ENCODE data around the gene ABL2.
"Not testable (repeated sequence)": the region's sequence is repeated elsewhere in the genome, so short reads cannot be mapped to it uniquely, and the experiment has no call there.

Gene ABL2

GRCh38 chr1:179145521-179145920 lies 84.0 kb downstream of the ABL2 start:
- no peak for FAIRE-seq
- DNase-seq (ENCODE audit: insufficient read length, low spot score), result no peak
- no peak for TF ChIP-seq POLR2A (IDR thresholded peaks at IDR 0.05; ENCODE audit: low read depth, low read length)

DNA sequence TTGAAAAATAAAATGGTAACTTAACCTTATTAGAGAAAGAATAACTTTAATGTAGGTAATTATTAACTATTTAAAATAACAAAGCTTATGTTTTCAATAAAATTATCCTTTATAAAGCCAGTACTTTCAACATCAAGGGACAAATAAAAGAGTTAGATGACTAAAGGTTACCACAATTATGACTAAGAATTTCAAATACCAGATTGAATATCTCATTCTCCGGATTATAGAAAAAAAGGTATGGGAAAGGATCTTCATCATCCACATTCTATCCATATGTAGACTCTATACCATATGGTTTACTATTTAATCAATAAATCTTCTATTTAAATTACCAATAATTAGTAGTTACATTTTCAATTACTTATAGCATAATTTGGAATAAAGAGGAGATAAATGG lies 84.9 kb downstream of the ABL2 start:
- DNase-seq (ENCODE audit: insufficient read length, low spot score) (no peak), FAIRE-seq (no peak)
- TF ChIP-seq POLR2A (IDR thresholded peaks at IDR 0.05; ENCODE audit: low read depth, low read length), result no peak

- FAIRE-seq (peak; percentile 64), DNase-seq (ENCODE audit: insufficient read length, low spot score) (no peak)
- TF ChIP-seq POLR2A (IDR thresholded peaks at IDR 0.05; ENCODE audit: low read depth, low read length), result no peak
Observed at GRCh38 chr1:179143322-179143721, 86.2 kb downstream of the ABL2 start.

DNA sequence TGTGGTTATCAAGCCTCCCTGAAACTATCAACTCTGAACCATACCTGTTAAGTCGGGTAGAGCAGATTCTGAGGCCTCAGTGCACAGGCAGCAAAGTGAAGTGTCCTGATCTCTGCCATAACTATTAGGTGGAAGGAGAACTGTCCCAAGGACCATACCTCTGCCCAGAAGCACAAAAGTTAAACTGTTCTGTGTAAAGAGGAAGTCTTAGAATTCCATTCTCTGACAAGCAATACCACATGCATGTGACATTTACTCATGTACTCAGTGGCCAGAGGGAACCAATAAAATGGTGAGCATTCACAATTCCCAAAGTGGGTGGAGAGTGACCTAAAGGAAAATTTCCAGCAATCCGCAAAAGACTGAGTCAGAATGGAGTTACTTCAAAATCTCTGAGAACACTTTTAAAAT lies 86.6 kb downstream of the ABL2 start:
- peak; percentile 73 for TF ChIP-seq POLR2A (IDR thresholded peaks at IDR 0.05; ENCODE audit: low read depth, low read length)
- peak; percentile 26 for DNase-seq (ENCODE audit: insufficient read length, low spot score)
- peak; percentile 89 for FAIRE-seq

GRCh38 chr1:179141592-179142251 lies 87.8 kb downstream of the ABL2 start:
- no peak for TF ChIP-seq POLR2A (IDR thresholded peaks at IDR 0.05; ENCODE audit: low read depth, low read length)
- peak; percentile 81 for FAIRE-seq
- no peak for DNase-seq (ENCODE audit: insufficient read length, low spot score)

DNA sequence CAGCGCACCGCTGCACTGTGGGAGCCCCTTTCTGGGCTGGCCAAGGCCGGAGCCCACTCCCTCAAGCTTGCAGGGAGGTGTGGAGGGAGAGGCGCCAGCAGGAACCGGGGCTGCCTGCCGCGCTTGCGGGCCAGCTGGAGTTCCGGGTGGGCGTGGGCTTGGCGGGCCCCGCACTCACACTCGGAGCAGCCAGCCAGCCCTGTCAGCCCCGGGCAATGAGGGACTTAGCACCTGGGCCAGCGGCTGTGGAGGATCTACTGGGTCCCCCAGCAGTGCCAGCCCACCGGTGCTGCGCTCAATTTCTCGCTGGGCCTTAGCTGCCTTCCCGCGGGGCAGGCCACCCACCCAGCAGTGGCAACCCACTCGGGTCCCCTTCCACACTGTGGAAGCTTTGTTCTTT lies 90.7 kb downstream of the ABL2 start:
- not testable (repeated sequence) for FAIRE-seq

GRCh38 chr1:179137617-179138255 lies 91.7 kb downstream of the ABL2 start:
- FAIRE-seq, result no peak
- DNase-seq (ENCODE audit: insufficient read length, low spot score), result no peak
- TF ChIP-seq POLR2A (IDR thresholded peaks at IDR 0.05; ENCODE audit: low read depth, low read length), result no peak

More for the DNA sequence above, 90.7 kb downstream of the ABL2 start:
- not testable (repeated sequence) for DNase-seq (ENCODE audit: insufficient read length, low spot score)

DNA sequence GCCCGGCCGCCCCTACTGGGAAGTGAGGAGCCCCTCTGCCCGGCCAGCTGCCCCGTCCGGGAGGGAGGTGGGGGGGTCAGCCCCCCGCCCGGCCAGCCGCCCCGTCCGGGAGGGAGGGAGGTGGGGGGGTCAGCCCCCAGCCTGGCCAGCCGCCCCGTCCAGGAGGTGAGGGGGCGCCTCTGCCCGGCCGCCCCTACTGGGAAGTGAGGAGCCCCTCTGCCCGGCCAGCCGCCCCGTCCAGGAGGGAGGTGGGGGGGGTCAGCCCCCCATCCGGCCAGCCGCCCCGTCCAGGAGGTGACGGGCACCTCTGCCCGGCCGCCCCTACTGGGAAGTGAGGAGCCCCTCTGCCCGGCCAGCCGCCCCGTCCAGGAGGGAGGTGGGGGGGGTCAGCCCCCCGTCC lies 93.8 kb downstream of the ABL2 start:
- FAIRE-seq; DNase-seq (ENCODE audit: insufficient read length, low spot score): not testable (repeated sequence)

DNA sequence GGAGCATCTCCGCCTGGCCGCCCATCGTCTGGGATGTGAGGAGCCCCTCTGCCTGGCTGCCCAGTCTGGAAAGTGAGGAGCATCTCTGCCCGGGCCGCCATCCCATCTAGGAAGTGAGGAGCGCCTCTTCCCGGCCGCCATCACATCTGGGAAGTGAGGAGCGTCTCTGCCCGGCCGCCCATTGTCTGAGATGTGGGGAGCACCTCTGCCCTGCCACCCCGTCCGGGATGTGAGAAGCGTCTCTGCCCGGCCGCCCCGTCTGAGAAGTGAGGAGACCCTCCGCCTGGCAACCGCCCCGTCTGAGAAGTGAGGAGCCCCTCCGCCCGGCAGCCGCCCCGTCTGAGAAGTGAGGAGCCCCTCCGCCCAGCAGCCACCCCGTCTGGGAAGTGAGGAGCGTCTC lies 94.3 kb downstream of the ABL2 start:
- FAIRE-seq; DNase-seq (ENCODE audit: insufficient read length, low spot score): not testable (repeated sequence)

- FAIRE-seq, result peak; percentile 61
- no peak for TF ChIP-seq POLR2A (IDR thresholded peaks at IDR 0.05; ENCODE audit: low read depth, low read length)
- DNase-seq (ENCODE audit: insufficient read length, low spot score), result no peak
Observed at GRCh38 chr1:179129702-179130473, 99.6 kb downstream of the ABL2 start.

DNA sequence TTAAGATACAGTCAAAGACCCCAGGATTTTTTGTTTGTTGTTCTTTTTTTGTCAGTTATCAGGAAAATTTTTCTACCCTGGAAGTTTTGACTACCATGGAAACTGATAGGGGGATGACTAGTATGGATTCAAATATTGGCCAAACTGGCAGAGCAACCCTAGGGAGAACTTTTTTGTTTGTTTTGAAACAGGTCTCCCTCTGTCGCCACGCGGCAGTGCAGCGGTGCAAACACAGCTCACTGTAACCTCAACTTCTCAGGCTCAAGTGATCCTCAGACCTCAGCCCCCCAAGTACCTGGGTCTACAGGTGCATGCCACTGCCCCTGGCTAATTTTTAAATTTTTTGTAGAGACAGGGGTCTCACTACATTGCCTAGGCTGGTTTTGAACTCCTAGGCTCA lies 101.0 kb downstream of the ABL2 start:
- FAIRE-seq (no peak), DNase-seq (ENCODE audit: insufficient read length, low spot score) (no peak)

DNA sequence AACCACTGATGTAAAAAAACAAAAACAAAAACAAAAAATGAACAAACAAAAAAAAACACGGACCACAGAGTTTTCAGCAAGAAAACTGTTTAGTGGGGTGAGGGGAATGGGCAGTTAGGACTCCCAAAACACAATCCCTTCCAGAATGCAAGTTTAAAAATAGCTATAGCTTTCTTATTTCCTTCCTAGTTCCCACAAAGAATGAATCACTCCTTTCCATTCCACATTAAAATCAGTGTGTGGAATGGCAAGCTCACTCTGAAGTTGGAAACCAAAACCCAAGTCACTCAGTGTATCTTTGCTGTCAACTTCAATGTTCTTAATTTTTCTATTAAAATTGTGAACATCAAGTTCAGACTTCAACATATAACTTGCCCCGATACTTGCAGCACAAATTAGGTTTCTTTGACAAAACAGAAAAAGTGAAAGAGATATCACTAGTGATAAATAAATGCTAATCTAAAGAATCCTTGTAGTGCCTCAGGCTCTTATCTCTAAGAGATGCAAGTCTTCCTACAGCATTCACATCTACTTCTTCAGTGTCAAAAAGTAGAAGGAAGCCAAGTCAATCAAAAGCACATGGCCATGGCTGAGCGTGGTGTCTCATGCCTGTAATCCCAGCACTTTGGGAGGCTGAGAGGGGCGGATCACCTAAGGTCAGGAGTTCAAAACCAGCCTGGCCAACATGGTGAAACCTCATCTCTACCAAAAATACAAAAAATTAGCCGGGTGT lies 102.1 kb downstream of the ABL2 start:
- FAIRE-seq (peak; percentile 69), DNase-seq (ENCODE audit: insufficient read length, low spot score) (no peak)

More for the DNA sequence above, 101.0 kb downstream of the ABL2 start:
- no peak for TF ChIP-seq POLR2A (IDR thresholded peaks at IDR 0.05; ENCODE audit: low read depth, low read length)

GRCh38 chr1:179126338-179127060 lies 103.0 kb downstream of the ABL2 start:
- DNase-seq (ENCODE audit: insufficient read length, low spot score) (no peak), FAIRE-seq (no peak)
- TF ChIP-seq POLR2A (IDR thresholded peaks at IDR 0.05; ENCODE audit: low read depth, low read length), result no peak

More for the DNA sequence above, 102.1 kb downstream of the ABL2 start:
- no peak for TF ChIP-seq POLR2A (IDR thresholded peaks at IDR 0.05; ENCODE audit: low read depth, low read length)

Data from H54 (cell line).